ENCODE results near the gene CLEC6A.
"Not testable (repeated sequence)": the region's sequence is repeated elsewhere in the genome, so short reads cannot be mapped to it uniquely, and the experiment has no call there.

CLEC6A gene

DNA sequence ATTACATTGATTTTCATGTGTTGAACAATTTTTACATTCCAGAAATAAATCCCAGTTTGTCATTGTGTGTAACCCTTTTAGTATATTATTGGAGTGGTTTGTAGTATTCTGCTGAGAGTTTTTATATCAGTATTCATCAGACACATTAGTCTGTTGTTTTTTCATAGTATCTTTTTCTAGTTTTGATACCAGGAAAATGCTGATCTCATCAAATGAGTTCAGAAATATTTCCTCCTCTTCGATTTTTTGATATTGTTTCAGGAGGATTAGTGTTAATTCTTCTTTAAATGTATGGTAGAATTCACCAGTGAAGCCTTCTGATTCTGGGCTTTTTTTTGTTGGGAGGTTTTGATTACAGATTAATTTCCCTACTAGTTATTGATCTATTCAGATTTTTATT lies 15.3 kb downstream of the CLEC6A start:
- DNase-seq (ENCODE audit: low read depth): no peak
- H3K4me3 ChIP-seq (replicated peaks; ENCODE audit: low read depth, low read length): no peak overlapping the region
- TF ChIP-seq, protein P1, sequence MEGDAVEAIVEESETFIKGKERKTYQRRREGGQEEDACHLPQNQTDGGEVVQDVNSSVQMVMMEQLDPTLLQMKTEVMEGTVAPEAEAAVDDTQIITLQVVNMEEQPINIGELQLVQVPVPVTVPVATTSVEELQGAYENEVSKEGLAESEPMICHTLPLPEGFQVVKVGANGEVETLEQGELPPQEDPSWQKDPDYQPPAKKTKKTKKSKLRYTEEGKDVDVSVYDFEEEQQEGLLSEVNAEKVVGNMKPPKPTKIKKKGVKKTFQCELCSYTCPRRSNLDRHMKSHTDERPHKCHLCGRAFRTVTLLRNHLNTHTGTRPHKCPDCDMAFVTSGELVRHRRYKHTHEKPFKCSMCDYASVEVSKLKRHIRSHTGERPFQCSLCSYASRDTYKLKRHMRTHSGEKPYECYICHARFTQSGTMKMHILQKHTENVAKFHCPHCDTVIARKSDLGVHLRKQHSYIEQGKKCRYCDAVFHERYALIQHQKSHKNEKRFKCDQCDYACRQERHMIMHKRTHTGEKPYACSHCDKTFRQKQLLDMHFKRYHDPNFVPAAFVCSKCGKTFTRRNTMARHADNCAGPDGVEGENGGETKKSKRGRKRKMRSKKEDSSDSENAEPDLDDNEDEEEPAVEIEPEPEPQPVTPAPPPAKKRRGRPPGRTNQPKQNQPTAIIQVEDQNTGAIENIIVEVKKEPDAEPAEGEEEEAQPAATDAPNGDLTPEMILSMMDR (IDR thresholded peaks at IDR 0.05; ENCODE audit: low read length, missing control alignments): no peak

DNA sequence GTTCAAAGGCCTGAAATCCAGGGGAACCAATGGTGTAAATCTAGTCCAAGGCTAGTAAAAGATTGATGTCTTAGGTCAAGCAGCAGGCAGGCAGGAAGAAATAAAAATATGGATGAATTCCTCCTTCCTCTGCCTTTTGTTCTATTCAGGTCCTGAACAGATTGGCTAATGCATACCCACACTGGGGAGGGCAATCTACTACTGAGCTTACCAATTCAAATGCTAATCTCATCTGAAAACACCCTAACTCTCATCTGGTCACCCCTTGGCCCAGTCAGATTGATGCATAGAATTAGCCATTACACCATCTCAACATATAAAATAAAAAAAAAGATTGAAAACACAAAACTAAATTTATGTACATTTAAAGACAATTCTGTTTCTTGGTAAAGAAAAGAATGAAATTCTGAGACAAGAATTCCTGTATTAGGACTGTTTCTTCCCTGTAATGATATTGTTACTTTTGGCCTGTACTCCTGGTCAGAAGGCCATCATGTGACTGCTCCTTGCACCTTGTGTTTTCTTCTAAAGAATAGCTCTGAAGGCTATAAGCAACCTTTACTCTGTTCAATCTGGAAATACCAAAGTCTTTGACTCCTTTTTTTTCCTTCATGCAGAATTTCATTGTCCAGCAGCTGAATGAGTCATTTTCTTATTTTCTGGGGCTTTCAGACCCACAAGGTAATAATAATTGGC lies 19.9 kb downstream of the CLEC6A start:
- TF ChIP-seq, protein P1 (IDR thresholded peaks at IDR 0.05; ENCODE audit: low read length, missing control alignments): no peak
- H3K4me3 ChIP-seq (replicated peaks; ENCODE audit: low read depth, low read length): no peak overlapping the region
- DNase-seq (ENCODE audit: low read depth): no peak

DNA sequence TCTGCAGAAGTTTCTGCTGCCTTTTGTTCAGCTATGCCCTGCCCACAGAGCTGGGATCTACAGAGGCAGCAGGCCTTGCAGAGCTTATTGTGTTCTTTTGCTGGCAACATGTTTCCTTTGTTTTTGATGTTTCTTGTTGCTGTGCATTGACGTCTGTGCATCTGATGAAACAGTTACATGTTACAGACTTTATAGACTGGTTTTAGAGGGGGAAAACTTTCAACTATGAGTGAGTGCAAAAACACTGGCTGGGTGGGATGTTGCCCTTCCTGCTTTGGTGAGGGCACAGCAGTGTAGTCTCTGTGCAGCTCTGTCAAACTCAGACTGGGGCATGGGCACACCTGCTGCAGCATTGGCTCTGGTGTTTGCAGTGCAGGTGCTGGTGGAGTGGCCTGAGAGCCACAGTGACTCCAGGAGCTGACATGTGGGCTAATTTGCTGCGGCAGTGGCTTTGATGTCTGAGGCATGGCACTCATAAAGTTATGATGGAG lies 26.9 kb downstream of the CLEC6A start:
- TF ChIP-seq, protein P1 (IDR thresholded peaks at IDR 0.05; ENCODE audit: low read length, missing control alignments): no peak
- no peak for DNase-seq (ENCODE audit: low read depth)
- no peak overlapping the region for H3K4me3 ChIP-seq (replicated peaks; ENCODE audit: low read depth, low read length)

DNA sequence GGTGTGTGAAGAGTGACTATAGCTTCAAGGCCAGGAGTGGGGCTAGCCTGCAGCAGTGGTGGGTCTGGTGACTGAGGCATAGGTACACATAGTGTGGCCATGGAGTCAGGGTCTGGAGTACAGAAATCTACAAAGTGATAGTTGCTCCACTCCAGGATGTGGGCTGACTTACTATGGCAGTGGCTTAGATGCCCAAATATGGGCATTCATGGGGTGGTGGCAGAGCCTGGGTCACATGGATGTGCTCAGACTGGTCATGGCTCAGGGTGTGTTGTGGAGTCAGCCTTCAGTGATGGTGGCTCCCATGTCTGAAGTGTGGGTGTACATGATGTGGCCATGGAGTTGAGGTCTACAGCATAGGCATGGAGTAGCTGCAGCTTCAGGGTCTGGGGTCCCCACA lies 27.3 kb downstream of the CLEC6A start:
- TF ChIP-seq, protein P1 (IDR thresholded peaks at IDR 0.05; ENCODE audit: low read length, missing control alignments): no peak
- H3K4me3 ChIP-seq (replicated peaks; ENCODE audit: low read depth, low read length): no peak overlapping the region
- DNase-seq (ENCODE audit: low read depth): no peak

- TF ChIP-seq, protein P1 (IDR thresholded peaks at IDR 0.05; ENCODE audit: low read length, missing control alignments): no peak
- H3K4me3 ChIP-seq (replicated peaks; ENCODE audit: low read depth, low read length): no peak overlapping the region
- DNase-seq (ENCODE audit: low read depth): no peak
Observed at GRCh38 chr12:8491646-8492530, 36.1 kb downstream of the CLEC6A start.

DNA sequence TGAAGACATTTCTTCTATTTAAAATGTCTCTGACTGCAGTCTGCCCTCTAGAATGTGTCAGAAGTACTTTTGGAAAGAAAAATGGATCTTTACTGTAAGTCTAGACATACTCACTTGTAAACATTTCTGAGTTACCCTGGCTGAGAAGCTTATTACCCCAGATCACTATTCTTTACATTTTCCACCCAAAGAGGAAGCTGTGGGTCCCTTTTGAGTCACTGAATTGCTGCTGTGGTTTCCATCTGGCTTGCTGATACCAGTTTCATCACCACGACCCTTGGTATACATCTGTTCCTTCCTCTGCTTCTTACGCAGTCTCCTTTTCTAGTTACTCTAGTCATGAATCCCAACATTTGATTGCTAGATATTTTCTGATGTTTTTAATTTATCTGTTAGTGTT lies 37.3 kb downstream of the CLEC6A start:
- TF ChIP-seq, protein P1 (IDR thresholded peaks at IDR 0.05; ENCODE audit: low read length, missing control alignments): no peak
- no peak overlapping the region for H3K4me3 ChIP-seq (replicated peaks; ENCODE audit: low read depth, low read length)
- DNase-seq (ENCODE audit: low read depth): no peak

DNA sequence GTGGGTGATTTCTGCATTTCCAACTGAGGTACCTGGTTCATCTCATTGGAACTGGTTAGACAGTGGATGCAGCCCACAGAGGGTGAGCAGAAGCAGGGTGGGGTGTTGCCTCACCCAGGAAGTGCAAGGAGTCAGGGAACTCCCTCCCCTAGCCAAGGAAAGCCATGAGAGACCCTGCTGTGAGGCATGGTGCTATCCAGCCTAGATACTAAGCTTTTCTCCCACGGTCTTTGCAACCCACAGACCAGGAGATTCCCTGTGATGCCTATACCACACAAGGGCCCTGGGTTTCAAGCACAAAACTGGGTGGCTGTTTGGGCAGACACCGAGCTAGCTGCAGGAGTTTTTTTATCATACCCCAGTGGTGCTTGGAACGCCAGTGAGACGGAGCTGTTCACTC lies 39.9 kb downstream of the CLEC6A start:
- H3K4me3 ChIP-seq (replicated peaks; ENCODE audit: low read depth, low read length); DNase-seq (ENCODE audit: low read depth): not testable (repeated sequence)

DNA sequence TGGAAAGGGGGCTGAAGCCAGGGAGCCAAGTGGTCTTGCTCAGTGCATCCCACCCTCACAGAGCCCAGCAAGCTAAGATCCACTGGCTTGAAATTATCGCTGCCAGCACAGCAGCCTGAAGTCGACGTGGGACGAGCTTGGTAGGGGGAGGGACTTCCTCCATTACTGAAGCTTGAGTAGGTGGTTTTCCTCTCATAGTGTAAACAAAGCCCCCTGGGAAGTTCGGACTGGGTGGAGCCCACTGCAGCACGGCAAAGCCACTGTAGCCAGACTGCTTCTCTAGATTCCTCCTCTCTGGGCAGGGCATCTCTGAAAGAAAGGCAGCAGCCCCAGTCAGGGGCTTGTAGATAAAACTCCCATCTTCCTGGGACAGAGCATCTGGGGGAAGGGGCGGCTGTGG lies 40.3 kb downstream of the CLEC6A start:
- DNase-seq (ENCODE audit: low read depth); H3K4me3 ChIP-seq (replicated peaks; ENCODE audit: low read depth, low read length): not testable (repeated sequence)

All from fibroblast of pulmonary artery (primary cell).